ENCODE data around the gene SSNA1.

DNA sequence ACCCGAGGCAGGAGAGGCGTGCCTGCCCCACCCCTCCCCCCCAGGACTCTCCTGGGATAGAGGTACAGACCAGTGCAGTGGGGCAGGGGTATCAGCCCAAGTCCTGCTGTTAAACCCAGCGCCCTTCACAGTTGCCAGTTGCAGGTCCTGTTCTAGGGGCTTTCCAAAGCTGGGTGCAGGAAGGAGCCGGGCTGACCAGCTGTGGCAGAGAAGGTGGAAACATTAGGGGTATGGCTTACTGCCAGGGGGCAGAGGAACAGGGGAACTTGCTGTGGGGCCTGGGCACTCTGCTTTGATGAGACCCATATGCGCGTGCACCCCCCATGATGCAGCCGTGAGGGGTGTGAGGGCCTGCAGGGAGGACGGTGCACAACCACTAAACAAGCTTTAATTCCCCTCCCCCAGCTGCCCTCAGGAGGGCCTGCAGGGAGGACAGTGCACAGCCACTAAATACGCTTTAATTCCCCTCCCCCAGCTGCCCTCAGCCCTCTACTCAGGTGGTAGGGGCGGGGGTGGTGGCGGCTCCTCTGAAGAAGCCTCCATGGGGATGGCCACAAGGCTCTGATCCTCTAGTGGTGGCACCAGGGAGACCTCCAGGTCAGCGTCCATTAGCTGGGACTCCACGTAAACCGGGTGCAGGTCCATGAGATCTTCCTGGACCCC is 17.9 kb upstream of the SSNA1 start:
- TF ChIP-seq, protein P1, sequence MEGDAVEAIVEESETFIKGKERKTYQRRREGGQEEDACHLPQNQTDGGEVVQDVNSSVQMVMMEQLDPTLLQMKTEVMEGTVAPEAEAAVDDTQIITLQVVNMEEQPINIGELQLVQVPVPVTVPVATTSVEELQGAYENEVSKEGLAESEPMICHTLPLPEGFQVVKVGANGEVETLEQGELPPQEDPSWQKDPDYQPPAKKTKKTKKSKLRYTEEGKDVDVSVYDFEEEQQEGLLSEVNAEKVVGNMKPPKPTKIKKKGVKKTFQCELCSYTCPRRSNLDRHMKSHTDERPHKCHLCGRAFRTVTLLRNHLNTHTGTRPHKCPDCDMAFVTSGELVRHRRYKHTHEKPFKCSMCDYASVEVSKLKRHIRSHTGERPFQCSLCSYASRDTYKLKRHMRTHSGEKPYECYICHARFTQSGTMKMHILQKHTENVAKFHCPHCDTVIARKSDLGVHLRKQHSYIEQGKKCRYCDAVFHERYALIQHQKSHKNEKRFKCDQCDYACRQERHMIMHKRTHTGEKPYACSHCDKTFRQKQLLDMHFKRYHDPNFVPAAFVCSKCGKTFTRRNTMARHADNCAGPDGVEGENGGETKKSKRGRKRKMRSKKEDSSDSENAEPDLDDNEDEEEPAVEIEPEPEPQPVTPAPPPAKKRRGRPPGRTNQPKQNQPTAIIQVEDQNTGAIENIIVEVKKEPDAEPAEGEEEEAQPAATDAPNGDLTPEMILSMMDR (IDR thresholded peaks at IDR 0.05; ENCODE audit: poor library complexity) = no peak
- TF ChIP-seq EZH2phosphoT487 (IDR thresholded peaks at IDR 0.05; ENCODE audit: low read depth, severe bottlenecking, unreplicated experiment) = no peak
- no peak for TF ChIP-seq EZH2 (IDR thresholded peaks at IDR 0.05; ENCODE audit: borderline replicate concordance)

Measured in hepatocyte (in vitro differentiated cells).